ENCODE results near the gene NCAM2.

GRCh38 chr21:21096956-21097355, 98.7 kb downstream of the NCAM2 start:
- TF ChIP-seq POLR2A (IDR thresholded peaks at IDR 0.05) (no peak), CTCF (IDR thresholded peaks at IDR 0.05) (no peak), EP300 (IDR thresholded peaks at IDR 0.05) (no peak)

All from ovary (tissue), 3 donors.